GM12875 (cell line): ENCODE results near the gene METTL1.

Source experiments
- H3K4me3 ChIP-seq: one replicate; pipeline ENCODE4 v1.5.1; 2011; ENCODE audit warnings: low read depth, low read length, control low read depth
- TF ChIP-seq, protein P1 (sequence below): IDR thresholded peaks from 2 replicates; pipeline ENCODE4 v1.5.1; 2011; ENCODE audit warnings: low read depth, mild to moderate bottlenecking, control low read depth, inconsistent platforms, low read length, moderate library complexity, borderline replicate concordance; ENCODE audit not compliant: insufficient read depth

Gene METTL1

DNA sequence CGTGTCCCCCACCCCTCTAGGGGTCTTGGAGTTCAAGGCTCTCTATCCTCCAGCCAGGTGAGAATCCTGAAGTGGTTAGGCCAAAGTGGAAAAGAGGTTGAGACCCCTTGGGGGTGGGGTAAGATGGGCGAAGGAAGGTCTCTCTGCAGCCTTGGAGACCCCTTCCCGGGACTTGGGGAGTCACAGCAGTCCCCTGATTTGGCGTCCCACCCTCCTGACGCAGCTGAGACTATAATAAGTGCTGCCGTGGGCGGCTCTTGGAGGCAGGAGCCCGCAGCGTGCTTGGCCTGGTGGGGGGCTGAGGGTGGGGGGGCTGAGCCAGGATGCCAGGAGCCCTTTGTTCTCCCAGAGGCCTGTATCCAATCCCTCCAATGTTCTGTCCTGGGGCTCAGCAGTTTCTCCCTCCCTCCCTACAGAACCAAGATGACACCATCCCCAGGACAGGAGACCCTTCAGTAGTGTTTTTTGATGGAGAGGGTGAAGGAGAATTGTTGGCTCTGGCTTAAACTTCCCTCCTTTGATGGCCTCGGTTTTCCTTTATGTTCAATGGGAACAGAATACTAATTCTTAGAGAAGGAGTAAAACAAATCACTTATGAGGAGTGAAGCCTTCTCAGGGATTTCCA is 31.9 kb downstream of the METTL1 start:
- H3K4me3 ChIP-seq = no peak overlapping the region
- TF ChIP-seq, protein P1, sequence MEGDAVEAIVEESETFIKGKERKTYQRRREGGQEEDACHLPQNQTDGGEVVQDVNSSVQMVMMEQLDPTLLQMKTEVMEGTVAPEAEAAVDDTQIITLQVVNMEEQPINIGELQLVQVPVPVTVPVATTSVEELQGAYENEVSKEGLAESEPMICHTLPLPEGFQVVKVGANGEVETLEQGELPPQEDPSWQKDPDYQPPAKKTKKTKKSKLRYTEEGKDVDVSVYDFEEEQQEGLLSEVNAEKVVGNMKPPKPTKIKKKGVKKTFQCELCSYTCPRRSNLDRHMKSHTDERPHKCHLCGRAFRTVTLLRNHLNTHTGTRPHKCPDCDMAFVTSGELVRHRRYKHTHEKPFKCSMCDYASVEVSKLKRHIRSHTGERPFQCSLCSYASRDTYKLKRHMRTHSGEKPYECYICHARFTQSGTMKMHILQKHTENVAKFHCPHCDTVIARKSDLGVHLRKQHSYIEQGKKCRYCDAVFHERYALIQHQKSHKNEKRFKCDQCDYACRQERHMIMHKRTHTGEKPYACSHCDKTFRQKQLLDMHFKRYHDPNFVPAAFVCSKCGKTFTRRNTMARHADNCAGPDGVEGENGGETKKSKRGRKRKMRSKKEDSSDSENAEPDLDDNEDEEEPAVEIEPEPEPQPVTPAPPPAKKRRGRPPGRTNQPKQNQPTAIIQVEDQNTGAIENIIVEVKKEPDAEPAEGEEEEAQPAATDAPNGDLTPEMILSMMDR = no peak

DNA sequence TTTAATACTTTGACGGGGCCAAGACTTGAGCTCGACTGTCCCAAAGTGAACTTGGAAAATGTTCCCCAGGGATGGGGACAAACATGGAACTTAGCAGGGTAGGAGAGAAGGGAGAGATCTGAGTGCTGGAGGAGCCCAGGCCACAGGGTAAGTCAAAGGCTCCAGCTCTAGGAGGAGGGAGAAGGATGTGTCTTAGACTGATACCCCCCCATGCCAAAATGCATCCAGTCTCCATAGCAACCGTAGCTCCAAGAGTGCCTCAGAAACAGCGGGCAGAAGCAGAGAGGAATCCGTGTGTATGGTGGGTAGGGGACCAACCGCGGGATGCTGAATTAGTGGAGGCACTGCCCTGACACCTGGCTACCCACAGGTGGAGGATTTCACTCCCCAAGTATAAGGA is 32.5 kb downstream of the METTL1 start:
- no peak overlapping the region for H3K4me3 ChIP-seq
- TF ChIP-seq, protein P1 = no peak

DNA sequence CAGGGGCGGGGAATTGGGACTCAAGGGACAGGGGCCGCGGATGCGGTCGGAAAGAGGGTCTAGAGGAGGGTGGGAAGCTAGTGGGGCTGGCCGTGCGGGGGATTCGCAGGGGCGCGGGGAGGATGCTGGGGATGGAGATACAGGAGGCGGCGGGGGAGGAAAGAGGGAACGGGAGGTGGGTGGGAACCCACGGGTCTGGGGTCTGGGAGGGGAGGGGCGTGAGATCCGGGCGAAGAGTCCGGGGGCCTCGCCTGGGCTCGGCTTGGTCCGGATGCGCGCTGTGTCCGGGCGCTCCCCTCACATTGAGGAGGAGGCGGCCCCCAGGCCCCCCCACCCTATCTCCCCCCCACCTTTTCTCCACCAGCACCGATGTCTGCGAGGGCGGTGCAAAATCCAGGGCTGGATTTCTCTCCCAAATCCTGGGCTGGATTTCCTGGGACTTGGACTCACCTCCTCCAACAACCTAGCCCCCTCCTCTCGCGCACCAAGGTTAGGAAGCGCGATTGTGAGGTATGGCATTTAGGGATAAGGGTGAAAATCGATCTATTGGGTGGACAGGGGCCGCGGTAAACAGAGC is 33.2 kb downstream of the METTL1 start, which contains the start of gene AGAP2:
AGAP2 (minus strand) TSS at position 82 of the 577 bp plus-strand sequence. CDS start 496 bp downstream, outside the sequence.
- TF ChIP-seq, protein P1 = no peak
- no peak within 1 kb of the TSS for H3K4me3 ChIP-seq

DNA sequence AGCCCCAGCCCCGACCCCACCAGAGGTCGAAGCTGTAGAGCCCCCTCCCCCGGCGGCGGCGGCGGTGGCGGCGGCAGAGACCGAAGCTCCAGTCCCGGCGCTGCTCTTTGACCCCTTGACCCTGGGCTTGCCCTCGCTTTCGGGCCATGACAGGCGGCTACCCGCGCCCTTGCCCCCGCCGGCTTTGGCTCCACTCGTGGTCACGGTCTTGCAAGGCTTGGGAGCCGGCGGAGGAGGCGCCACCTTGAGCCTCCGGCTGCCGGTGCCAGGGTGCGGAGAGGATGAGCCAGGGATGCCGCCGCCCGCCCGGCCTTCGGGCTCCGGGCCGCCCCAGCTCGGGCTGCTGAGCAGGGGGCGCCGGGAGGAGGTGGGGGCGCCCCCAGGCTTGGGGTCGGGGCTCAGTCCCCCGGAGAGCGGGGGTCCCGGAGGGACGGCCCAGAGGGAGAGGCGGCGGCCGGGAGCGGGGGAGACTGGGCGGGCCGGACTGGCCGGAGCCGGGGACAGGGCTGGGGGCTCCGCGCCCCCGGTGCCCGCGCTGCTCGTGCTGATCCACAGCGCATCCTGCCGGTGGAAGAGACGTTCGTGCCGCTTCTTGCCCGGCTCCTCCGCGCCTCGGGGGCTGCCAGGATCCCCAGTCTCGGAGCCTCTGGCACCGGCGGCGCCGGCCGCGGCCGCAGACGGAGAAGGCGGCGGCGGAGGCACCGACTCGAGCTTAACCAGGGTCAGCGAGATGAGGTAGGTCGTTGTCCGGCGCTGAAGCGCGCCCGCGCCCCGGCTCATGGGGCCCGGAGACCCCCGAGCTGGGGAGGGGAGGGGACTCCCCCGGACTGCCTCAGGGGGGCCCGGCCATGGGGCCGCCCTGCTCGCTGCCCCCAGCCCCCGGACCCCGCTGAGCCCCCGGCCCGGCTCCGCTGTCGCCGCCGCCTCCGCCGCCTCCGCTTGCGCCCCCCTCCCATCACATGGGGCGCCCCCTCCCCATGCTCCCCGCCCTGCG is 34.1 kb downstream of the METTL1 start:
- TF ChIP-seq, protein P1 = no peak
- H3K4me3 ChIP-seq = no peak overlapping the region

DNA sequence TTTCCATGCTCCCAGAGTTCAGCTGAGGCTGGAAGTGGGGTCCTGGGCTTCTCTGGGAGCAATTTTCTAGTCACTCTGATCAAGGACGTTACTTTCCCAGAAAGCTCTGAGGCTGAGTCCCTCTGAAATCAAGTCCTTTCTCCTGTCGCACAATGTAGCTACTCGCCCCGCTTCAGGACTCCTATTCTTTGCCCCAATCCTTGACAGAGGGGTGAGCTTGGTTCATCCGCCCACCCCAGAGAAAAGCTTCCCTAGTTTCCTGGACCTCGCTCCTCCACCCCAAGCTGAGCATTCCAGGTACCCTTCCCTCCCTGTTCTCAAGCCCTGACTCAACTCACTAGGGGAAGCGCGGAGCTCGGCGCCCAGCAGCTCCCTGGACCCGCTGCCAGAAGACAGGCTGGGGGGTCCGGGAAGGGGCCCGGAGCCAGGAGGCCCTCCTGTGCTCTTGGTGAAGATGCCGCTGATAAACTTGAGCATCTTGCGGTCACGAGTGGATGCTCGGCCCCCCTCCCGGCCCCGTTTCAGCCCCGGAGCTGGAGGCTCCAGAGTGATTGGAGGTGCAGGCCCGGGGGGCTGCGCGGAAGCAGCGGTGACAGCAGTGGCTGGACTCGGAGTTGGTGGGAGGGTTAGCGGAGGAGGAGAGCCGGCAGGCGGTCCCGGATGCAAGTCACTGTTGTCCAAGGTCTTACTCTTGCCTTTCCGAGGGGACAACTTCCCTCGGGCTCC is 35.0 kb downstream of the METTL1 start:
- H3K4me3 ChIP-seq = no peak overlapping the region

More for the DNA sequence above, 35.0 kb downstream of the METTL1 start:
- TF ChIP-seq, protein P1 = no peak
